ENCODE data around the gene FOXP2.
"Not testable (repeated sequence)": the region's sequence is repeated elsewhere in the genome, so short reads cannot be mapped to it uniquely, and the experiment has no call there.

The FOXP2 gene

DNA sequence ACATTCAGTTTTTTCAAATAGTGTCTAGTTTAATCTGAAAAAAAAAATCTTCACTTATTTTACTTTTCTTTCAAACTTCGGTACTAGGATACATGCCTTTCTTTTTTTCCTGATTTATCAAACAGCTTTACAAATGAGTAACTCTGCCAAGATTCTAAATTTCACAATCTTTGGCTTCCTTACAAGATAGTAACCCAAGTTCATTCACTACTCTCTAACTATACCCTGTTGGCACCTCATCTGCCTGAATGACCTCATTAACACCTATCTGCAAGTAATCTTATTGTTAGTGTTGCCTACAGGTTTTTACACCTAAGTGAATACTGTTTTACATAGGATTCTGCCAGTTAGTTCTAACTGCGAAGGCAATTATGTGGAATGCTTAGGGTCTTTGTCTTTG, 159.8 kb downstream of the FOXP2 start:
- no peaks in the 10 kb centered on the region for H3K79me2 ChIP-seq (ENCODE audit: insufficient read depth, low read depth)
- no peaks in the 10 kb centered on the region for H3K36me3 ChIP-seq (ENCODE audit: insufficient read depth)
- no peaks in the 10 kb centered on the region for H3K27me3 ChIP-seq (ENCODE audit: insufficient read depth, low read depth)
- TF ChIP-seq, protein P1, sequence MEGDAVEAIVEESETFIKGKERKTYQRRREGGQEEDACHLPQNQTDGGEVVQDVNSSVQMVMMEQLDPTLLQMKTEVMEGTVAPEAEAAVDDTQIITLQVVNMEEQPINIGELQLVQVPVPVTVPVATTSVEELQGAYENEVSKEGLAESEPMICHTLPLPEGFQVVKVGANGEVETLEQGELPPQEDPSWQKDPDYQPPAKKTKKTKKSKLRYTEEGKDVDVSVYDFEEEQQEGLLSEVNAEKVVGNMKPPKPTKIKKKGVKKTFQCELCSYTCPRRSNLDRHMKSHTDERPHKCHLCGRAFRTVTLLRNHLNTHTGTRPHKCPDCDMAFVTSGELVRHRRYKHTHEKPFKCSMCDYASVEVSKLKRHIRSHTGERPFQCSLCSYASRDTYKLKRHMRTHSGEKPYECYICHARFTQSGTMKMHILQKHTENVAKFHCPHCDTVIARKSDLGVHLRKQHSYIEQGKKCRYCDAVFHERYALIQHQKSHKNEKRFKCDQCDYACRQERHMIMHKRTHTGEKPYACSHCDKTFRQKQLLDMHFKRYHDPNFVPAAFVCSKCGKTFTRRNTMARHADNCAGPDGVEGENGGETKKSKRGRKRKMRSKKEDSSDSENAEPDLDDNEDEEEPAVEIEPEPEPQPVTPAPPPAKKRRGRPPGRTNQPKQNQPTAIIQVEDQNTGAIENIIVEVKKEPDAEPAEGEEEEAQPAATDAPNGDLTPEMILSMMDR (conservative IDR thresholded peaks at IDR 0.05; ENCODE audit: low read depth, low read length) = no peak
- no peak overlapping the region for H3K4me2 ChIP-seq
- no peaks in the 10 kb centered on the region for H3K4me1 ChIP-seq (ENCODE audit: low read depth, poor library complexity, severe bottlenecking)
- H3K27ac ChIP-seq = no peak overlapping the region
- H3K4me3 ChIP-seq (IDR thresholded peaks at IDR 0.05; ENCODE audit: insufficient read depth, low read depth, low read length) = no peak overlapping the region
- no peaks in the 10 kb centered on the region for H4K20me1 ChIP-seq (ENCODE audit: insufficient read depth)
- no peak overlapping the region for H2AFZ ChIP-seq (ENCODE audit: low read depth)
- no peak overlapping the region for H3K9ac ChIP-seq

DNA sequence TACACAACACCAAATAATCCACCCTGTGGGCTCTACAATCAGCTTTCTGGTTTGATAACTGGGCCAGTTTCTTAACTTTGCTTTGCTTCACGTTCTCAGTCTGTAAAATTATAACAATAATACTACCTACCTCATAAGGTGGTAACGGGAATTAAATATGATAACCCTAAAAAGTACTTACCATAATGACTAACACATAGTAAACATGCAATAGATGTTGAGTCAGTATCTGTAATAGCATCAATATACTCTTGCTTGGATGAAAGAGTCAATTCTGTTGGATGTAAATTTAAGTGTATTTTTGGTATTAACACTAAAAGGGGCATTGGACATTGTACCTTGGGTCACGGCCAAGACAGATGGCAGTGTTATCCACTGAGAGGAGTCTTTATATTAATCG, 160.5 kb downstream of the FOXP2 start:
- H3K27me3 ChIP-seq (ENCODE audit: insufficient read depth, low read depth) = no peaks in the 10 kb centered on the region
- H3K9ac ChIP-seq = no peak overlapping the region
- no peak overlapping the region for H3K27ac ChIP-seq

DNA sequence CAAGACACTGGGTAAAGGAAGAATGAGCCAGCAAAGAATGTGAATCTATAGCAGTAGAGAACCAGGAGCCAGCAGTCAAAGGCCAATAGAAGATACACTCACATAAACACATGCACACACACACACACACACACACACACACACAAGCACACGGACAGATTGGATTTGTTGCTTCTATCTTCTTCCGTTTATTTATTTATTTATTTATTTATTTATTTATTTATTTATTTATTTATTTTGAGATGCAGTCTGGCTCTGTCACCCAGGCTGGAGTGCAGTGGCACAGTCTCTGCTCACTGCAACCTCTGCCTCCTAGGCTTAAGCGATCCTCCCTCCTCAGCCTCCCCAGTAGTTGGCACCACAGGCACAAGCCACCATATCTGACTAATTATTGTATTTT, 166.3 kb downstream of the FOXP2 start:
- H3K4me1 ChIP-seq (ENCODE audit: low read depth, poor library complexity, severe bottlenecking); H3K4me2 ChIP-seq; H3K36me3 ChIP-seq (ENCODE audit: insufficient read depth); H3K9ac ChIP-seq; H3K27ac ChIP-seq; H3K4me3 ChIP-seq (IDR thresholded peaks at IDR 0.05; ENCODE audit: insufficient read depth, low read depth, low read length); H4K20me1 ChIP-seq (ENCODE audit: insufficient read depth); H3K79me2 ChIP-seq (ENCODE audit: insufficient read depth, low read depth); H2AFZ ChIP-seq (ENCODE audit: low read depth); H3K27me3 ChIP-seq (ENCODE audit: insufficient read depth, low read depth): not testable (repeated sequence)

More for the DNA sequence above, 160.5 kb downstream of the FOXP2 start:
- Histone ChIP-seq H3K36me3 (ENCODE audit: insufficient read depth) (no peaks in the 10 kb centered on the region), H2AFZ (ENCODE audit: low read depth) (no peak overlapping the region), H3K79me2 (ENCODE audit: insufficient read depth, low read depth) (no peaks in the 10 kb centered on the region), H3K4me1 (ENCODE audit: low read depth, poor library complexity, severe bottlenecking) (no peaks in the 10 kb centered on the region), H3K4me2 (no peak overlapping the region), H4K20me1 (ENCODE audit: insufficient read depth) (no peaks in the 10 kb centered on the region), H3K4me3 (IDR thresholded peaks at IDR 0.05; ENCODE audit: insufficient read depth, low read depth, low read length) (no peak overlapping the region)
- TF ChIP-seq, protein P1 (conservative IDR thresholded peaks at IDR 0.05; ENCODE audit: low read depth, low read length) = no peak

DNA sequence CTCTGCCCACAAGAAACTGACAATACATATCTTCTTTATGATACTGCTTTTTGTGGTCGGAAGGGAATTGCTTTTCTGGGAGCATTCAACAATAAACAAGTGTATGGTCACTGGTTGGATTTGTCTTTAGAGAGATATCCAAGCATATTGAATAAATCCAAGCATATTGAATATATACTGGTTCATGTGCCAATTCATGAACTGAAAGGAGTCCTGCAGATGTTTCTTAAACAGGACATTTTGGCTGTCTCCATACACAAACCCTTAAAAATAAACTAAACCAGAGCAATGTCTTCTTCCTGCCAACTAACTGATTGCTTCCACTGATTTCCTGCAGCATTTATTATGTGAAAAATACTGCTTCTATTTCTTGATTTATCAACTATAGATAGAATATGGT, 173.9 kb downstream of the FOXP2 start:
- Histone ChIP-seq H2AFZ (ENCODE audit: low read depth) (no peak overlapping the region), H3K36me3 (ENCODE audit: insufficient read depth) (no peaks in the 10 kb centered on the region), H3K79me2 (ENCODE audit: insufficient read depth, low read depth) (no peaks in the 10 kb centered on the region), H3K4me1 (ENCODE audit: low read depth, poor library complexity, severe bottlenecking) (no peaks in the 10 kb centered on the region), H3K4me3 (IDR thresholded peaks at IDR 0.05; ENCODE audit: insufficient read depth, low read depth, low read length) (no peak overlapping the region), H3K4me2 (no peak overlapping the region), H4K20me1 (ENCODE audit: insufficient read depth) (no peaks in the 10 kb centered on the region), H3K9ac (no peak overlapping the region), H3K27ac (no peak overlapping the region), H3K27me3 (ENCODE audit: insufficient read depth, low read depth) (no peaks in the 10 kb centered on the region)
- TF ChIP-seq, protein P1 (conservative IDR thresholded peaks at IDR 0.05; ENCODE audit: low read depth, low read length) = no peak

DNA sequence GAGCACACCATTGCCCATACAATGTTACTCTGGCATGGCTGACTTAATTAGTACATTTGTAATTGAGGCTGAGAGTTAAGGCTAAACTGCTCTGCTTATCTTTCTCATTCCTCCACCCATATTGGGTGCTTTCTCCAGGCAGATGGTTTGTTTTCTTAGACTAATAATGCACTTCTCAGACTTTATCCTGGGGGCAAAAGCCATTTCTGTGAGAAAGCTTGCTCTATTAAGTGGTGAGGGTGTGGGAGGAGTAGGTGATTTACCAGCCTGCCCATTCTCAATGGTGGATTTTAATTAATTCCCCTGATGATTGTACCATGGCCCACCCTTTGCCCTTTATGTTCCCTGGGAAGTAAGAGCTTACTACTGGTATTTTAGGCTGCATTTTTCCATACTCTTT, 174.8 kb downstream of the FOXP2 start:
- Histone ChIP-seq H3K9ac (no peak overlapping the region), H3K27me3 (ENCODE audit: insufficient read depth, low read depth) (no peaks in the 10 kb centered on the region), H3K27ac (no peak overlapping the region), H2AFZ (ENCODE audit: low read depth) (no peak overlapping the region), H4K20me1 (ENCODE audit: insufficient read depth) (no peaks in the 10 kb centered on the region), H3K4me1 (ENCODE audit: low read depth, poor library complexity, severe bottlenecking) (no peaks in the 10 kb centered on the region), H3K4me3 (IDR thresholded peaks at IDR 0.05; ENCODE audit: insufficient read depth, low read depth, low read length) (no peak overlapping the region), H3K36me3 (ENCODE audit: insufficient read depth) (no peaks in the 10 kb centered on the region), H3K4me2 (no peak overlapping the region), H3K79me2 (ENCODE audit: insufficient read depth, low read depth) (no peaks in the 10 kb centered on the region)
- TF ChIP-seq, protein P1 (conservative IDR thresholded peaks at IDR 0.05; ENCODE audit: low read depth, low read length) = no peak
